Chondrocyte (in vitro differentiated cells): ENCODE results near the gene KIR3DL2. TPM values are rescaled to one million over a fixed set of nuclear protein-coding genes. Genes with fewer than 3 reads are reported as not detected.
"Not testable (repeated sequence)": the region's sequence is repeated elsewhere in the genome, so short reads cannot be mapped to it uniquely, and the experiment has no call there.

Experiments used
- DNase-seq: peaks from one replicate; pipeline ENCODE4 v3.0.0; 2021; ENCODE audit warnings: mixed read lengths, low spot score
- H3K27ac Mint-ChIP-seq: one replicate; pipeline ENCODE4 v1.8.0; 2021; ENCODE audit warnings: mild to moderate bottlenecking, moderate library complexity, mixed read lengths; ENCODE audit not compliant: unreplicated experiment
- H3K27me3 Mint-ChIP-seq: 2 replicates; pipeline ENCODE4 v1.8.0; 2021; ENCODE audit warnings: low read depth, mixed read lengths
- H3K36me3 Mint-ChIP-seq: 2 replicates; pipeline ENCODE4 v1.8.0; 2021; ENCODE audit warnings: low read depth, mixed read lengths
- H3K4me1 Mint-ChIP-seq: 2 replicates; pipeline ENCODE4 v1.8.0; 2021; ENCODE audit warnings: low read depth, mild to moderate bottlenecking, mixed read lengths
- H3K4me3 Mint-ChIP-seq: one replicate; pipeline ENCODE4 v1.8.0; 2021; ENCODE audit warnings: mild to moderate bottlenecking, moderate library complexity, mixed read lengths; ENCODE audit not compliant: unreplicated experiment
- H3K9me3 Mint-ChIP-seq: 2 replicates; pipeline ENCODE4 v1.8.0; 2021; ENCODE audit warnings: low read depth, mixed read lengths
- long read RNA-seq: library from polyadenylated mRNA; stranded (forward); transcript quantifications from one replicate; pipeline ENCODE4 v2.0.0, GENCODE V29; 2021
- total RNA-seq: library from RNA; stranded (reverse); gene quantifications from 3 replicates; pipeline ENCODE4 v1.2.1, GENCODE V29; 2021
- TF ChIP-seq, protein P1 (sequence below): fragments of 200-600 bp; sonication (generic); IDR thresholded peaks from 2 replicates; pipeline ENCODE4 v1.5.0; 2021; ENCODE audit warnings: antibody characterized with exemption, mild to moderate bottlenecking, moderate library complexity

Gene KIR3DL2
- total RNA-seq, result not detected in 3 replicates
- long read RNA-seq, result 0 reads

DNA sequence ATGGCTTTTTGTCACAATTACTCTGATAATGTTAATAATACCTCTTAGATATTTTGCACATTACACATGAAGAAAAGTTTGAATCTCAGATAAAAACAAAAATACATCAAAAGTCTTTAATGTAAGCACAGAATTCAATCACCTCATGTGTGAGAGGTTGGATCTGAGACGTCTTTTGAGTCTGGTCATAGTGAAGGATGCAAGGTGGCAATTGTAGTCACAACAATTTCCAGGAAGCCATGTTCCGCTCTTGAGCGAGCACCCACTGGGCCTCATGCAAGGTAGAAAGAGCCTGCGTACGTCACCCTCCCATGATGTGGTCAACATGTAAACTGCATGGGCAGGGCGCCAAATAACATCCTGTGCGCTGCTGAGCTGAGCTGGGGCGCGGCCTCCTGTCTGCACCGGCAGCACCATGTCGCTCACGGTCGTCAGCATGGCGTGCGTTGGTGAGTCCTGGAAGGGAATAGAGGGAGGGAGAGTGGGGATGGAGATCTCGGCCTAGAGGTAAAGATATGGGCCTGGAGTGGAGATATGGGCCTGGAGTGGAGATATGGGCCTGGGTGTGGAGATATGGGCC lies at the start of gene KIR3DL2:
KIR3DL2 (plus strand) TSS at position 383 of the 580 bp plus-strand sequence; CDS start at position 416, 33 bp downstream.
- not testable (repeated sequence) for H3K4me3 Mint-ChIP-seq, H3K27me3 Mint-ChIP-seq, DNase-seq, H3K4me1 Mint-ChIP-seq, H3K27ac Mint-ChIP-seq, H3K36me3 Mint-ChIP-seq
- H3K9me3 Mint-ChIP-seq, result peaks cover 63% of the 10 kb centered on the region

DNA sequence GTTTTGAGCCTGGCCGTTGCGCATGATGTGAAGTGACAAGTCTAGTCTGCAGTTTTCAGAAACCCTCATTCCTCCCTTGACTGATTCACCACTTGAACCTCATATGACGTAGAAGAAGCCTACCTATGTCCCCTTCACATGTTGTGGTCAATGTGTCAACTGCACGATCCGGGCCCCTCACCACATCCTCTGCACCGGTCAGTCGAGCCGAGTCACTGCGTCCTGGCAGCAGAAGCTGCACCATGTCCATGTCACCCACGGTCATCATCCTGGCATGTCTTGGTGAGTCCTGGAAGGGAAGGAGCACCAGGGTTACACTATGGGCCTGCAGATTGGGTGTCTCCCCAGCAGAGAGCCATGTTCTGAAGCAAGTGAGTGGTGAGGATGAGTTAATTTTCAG lies 46.8 kb upstream of the KIR3DL2 start, which contains the start of gene KIR2DL4:
KIR2DL4 (plus strand) TSS at position 201 of the 400 bp plus-strand sequence; CDS start at position 243, 42 bp downstream.
- Mint-ChIP-seq H3K9me3 (peaks cover 51% of the 10 kb centered on the region), H3K36me3 (no peaks in the 10 kb centered on the region)

DNA sequence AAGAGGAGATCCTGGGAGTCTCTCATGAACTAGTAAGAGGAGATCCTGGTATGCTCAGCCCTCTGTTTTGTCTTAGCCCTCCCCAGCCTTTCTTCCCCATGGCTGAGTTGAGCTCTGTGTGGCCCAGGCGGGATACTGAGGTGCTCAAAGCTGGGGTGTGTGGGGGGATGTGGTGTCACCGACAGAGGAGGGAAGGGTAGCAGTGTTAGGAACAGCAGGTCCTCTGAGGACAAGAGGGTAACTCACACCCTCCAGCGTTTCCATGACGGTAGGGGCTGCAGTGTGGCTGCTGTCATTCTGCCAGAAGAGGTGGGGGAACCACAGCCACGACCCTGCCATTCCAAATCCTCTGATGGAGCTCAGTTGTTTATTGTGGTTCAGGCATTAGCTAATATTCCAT lies 46.1 kb upstream of the KIR3DL2 start:
- Mint-ChIP-seq H3K9me3 (peaks cover 47% of the 10 kb centered on the region), H3K36me3 (no peaks in the 10 kb centered on the region), H3K27ac (no peak overlapping the region), H3K4me3 (no peak overlapping the region), H3K4me1 (no peaks in the 10 kb centered on the region), H3K27me3 (no peaks in the 10 kb centered on the region)
- TF ChIP-seq, protein P1, sequence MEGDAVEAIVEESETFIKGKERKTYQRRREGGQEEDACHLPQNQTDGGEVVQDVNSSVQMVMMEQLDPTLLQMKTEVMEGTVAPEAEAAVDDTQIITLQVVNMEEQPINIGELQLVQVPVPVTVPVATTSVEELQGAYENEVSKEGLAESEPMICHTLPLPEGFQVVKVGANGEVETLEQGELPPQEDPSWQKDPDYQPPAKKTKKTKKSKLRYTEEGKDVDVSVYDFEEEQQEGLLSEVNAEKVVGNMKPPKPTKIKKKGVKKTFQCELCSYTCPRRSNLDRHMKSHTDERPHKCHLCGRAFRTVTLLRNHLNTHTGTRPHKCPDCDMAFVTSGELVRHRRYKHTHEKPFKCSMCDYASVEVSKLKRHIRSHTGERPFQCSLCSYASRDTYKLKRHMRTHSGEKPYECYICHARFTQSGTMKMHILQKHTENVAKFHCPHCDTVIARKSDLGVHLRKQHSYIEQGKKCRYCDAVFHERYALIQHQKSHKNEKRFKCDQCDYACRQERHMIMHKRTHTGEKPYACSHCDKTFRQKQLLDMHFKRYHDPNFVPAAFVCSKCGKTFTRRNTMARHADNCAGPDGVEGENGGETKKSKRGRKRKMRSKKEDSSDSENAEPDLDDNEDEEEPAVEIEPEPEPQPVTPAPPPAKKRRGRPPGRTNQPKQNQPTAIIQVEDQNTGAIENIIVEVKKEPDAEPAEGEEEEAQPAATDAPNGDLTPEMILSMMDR, result no peak
- DNase-seq, result no peak

More for the DNA sequence above, 46.8 kb upstream of the KIR3DL2 start, which contains the start of gene KIR2DL4:
- Mint-ChIP-seq H3K27me3 (no peaks in the 10 kb centered on the region), H3K27ac (no peak within 1 kb of the TSS), H3K4me3 (no peak within 1 kb of the TSS), H3K4me1 (no peaks in the 10 kb centered on the region)
- DNase-seq, result no peak
- TF ChIP-seq, protein P1, result no peak

DNA sequence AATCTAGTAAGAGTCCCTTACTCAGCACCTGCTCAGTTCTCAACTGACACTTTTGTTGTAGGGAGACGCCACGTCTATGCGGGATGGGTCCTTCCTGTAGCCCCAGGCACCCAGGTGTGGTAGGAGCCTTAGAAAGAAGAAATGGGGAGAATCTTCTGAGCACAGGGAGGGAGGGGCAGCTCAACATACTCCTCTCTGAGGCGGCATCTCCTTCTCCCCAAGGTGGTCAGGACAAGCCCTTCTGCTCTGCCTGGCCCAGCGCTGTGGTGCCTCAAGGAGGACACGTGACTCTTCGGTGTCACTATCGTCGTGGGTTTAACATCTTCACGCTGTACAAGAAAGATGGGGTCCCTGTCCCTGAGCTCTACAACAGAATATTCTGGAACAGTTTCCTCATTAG lies 45.7 kb upstream of the KIR3DL2 start:
- DNase-seq, result no peak
- H3K27ac Mint-ChIP-seq, result no peak overlapping the region
- no peaks in the 10 kb centered on the region for H3K36me3 Mint-ChIP-seq
- no peaks in the 10 kb centered on the region for H3K4me1 Mint-ChIP-seq
- TF ChIP-seq, protein P1, result no peak
- H3K9me3 Mint-ChIP-seq, result peaks cover 44% of the 10 kb centered on the region
- no peak overlapping the region for H3K4me3 Mint-ChIP-seq
- no peaks in the 10 kb centered on the region for H3K27me3 Mint-ChIP-seq

DNA sequence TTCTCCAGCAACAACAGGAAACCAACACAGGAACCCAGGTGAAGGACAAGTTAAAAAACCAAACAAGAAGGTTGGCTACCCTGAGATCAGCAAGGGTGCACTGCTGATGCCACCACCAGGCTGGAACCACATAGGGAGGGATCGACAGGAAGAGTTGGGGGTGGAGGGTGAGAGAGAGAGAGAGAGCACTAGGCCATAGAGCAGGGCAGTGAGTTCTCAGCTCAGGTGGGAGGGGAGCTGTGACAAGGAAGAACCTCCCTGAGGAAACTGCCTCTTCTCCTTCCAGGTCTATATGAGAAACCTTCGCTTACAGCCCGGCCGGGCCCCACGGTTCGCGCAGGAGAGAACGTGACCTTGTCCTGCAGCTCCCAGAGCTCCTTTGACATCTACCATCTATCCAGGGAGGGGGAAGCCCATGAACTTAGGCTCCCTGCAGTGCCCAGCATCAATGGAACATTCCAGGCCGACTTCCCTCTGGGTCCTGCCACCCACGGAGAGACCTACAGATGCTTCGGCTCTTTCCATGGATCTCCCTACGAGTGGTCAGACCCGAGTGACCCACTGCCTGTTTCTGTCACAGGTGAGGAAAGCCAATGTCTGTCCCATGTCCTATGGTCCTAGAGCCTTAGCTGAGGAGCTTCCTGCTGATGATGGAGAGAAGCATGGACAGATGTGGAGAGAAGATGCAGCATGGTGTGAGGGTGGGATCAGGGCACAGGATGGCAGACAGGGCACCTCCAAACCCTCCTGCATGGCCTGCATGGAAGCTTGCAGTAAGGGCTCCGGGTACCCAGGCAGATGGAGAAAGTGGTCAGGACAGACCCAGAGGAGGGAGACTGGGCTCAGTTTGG lies 44.4 kb upstream of the KIR3DL2 start:
- no peaks in the 10 kb centered on the region for H3K27me3 Mint-ChIP-seq
- H3K9me3 Mint-ChIP-seq, result peaks cover 53% of the 10 kb centered on the region
- no peak overlapping the region for H3K27ac Mint-ChIP-seq
- no peaks in the 10 kb centered on the region for H3K4me1 Mint-ChIP-seq
- no peaks in the 10 kb centered on the region for H3K36me3 Mint-ChIP-seq
- no peak overlapping the region for H3K4me3 Mint-ChIP-seq
- TF ChIP-seq, protein P1, result no peak
- DNase-seq, result no peak
